ENCODE data around the gene MYL5. TPM values are rescaled to one million over a fixed set of nuclear protein-coding genes. Genes with fewer than 3 reads are reported as not detected.
A peak's percentile ranks its signal among the peaks of the same experiment; 100 is the strongest.

MYL5 gene
- total RNA-seq, 1 donor from 2014 or later, result 22.6 TPM

DNA sequence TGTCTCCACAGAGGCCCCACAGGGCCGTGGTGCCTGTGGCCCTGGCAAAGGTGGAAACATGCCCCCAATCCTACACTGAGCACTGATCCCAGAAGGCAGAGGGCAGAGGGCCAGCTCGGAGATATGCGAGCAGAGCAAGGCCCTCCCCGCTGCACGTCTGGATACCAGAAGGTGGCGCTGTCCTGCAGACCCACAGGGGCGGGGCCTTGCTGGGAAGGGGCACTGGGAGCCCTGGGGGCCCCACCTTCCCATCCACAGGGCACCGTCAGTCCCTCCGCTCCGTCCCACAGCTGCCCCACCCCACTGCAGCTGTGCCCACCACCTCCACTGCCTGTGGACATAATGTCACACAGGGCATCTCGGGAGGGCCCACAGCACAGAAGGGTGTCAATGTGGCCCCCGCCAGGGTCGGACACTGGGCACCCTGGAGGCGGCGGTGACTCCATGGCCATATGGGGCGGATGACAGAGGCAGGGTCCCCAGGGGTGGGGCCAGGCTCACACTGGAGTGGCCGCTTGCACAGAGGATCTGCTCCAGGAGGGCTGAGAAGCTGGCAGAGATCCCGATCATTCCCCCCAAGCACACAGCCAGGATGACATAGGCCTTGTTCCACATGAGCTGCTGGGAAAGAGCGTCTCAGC is 9.8 kb downstream of the MYL5 start:
- DNase-seq (ENCODE audit: low spot score, unreplicated experiment), result no peak
- H3K27me3 Mint-ChIP-seq, result no peaks in the 10 kb centered on the region
- no peak overlapping the region for H3K4me3 Mint-ChIP-seq (ENCODE audit: low read depth)
- H3K4me1 Mint-ChIP-seq (ENCODE audit: low read depth), result peaks cover 2% of the 10 kb centered on the region
- no peak overlapping the region for H3K27ac Mint-ChIP-seq
- peak; percentile 62 for TF ChIP-seq CTCF (IDR thresholded peaks at IDR 0.05; ENCODE audit: unreplicated experiment)
- H3K9me3 Mint-ChIP-seq (ENCODE audit: low read depth), result no peaks in the 10 kb centered on the region
- no peaks in the 10 kb centered on the region for H3K36me3 Mint-ChIP-seq (ENCODE audit: insufficient read depth)

GRCh38 chr4:684623-685327 is 10.4 kb downstream of the MYL5 start:
- no peak for TF ChIP-seq CTCF (IDR thresholded peaks at IDR 0.05; ENCODE audit: unreplicated experiment)
- DNase-seq (ENCODE audit: low spot score, unreplicated experiment), result no peak
- no peaks in the 10 kb centered on the region for H3K9me3 Mint-ChIP-seq (ENCODE audit: low read depth)
- H3K27ac Mint-ChIP-seq, result no peak overlapping the region
- H3K4me3 Mint-ChIP-seq (ENCODE audit: low read depth), result no peak overlapping the region
- peaks cover 2% of the 10 kb centered on the region for H3K4me1 Mint-ChIP-seq (ENCODE audit: low read depth)
- no peaks in the 10 kb centered on the region for H3K36me3 Mint-ChIP-seq (ENCODE audit: insufficient read depth)
- no peaks in the 10 kb centered on the region for H3K27me3 Mint-ChIP-seq

DNA sequence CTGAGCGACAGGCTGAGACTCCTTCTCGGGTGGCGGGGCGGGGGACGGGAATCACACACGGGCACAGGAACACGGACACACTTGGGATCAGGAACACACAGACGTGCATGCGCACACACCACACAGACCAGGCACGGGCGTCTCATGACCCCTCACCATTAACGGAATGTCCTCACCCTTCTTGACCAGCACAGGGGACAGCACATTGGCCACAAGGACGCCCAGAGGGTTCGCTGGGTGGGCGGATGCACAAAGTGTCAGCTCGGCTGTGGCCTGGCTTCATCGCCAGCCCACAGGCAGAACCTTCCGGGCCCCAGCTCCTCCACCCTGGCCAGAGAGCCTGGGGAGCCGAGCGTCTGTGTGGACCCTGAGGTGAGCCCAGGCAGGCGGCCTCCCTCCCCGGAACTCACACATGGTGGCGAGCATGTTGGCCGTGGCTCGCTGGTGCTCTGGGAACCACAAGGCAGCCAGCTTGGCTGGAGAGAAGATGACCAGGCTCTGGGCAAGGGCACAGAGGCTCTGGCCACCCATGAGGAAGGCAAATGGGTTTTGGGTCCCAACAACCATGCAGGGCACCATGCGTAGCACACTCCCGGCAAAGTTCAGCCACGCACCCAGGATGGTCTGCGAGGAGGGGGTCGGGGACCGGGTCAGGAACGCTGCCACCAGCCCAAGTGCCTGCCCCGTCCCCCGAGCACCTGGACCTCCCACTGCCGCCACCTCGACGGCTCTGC is 11.5 kb downstream of the MYL5 start:
- Mint-ChIP-seq H3K27ac (no peak overlapping the region), H3K27me3 (no peaks in the 10 kb centered on the region), H3K4me1 (ENCODE audit: low read depth) (peaks cover 2% of the 10 kb centered on the region), H3K4me3 (ENCODE audit: low read depth) (no peak overlapping the region), H3K36me3 (ENCODE audit: insufficient read depth) (no peaks in the 10 kb centered on the region), H3K9me3 (ENCODE audit: low read depth) (no peaks in the 10 kb centered on the region)
- no peak for TF ChIP-seq CTCF (IDR thresholded peaks at IDR 0.05; ENCODE audit: unreplicated experiment)
- no peak for DNase-seq (ENCODE audit: low spot score, unreplicated experiment)

- Mint-ChIP-seq H3K36me3 (ENCODE audit: insufficient read depth) (no peaks in the 10 kb centered on the region), H3K4me1 (ENCODE audit: low read depth) (peaks cover 2% of the 10 kb centered on the region), H3K9me3 (ENCODE audit: low read depth) (no peaks in the 10 kb centered on the region), H3K27me3 (no peaks in the 10 kb centered on the region), H3K27ac (no peak overlapping the region), H3K4me3 (ENCODE audit: low read depth) (no peak overlapping the region)
- no peak for TF ChIP-seq CTCF (IDR thresholded peaks at IDR 0.05; ENCODE audit: unreplicated experiment)
- no peak for DNase-seq (ENCODE audit: low spot score, unreplicated experiment)
These were observed 12.2 kb downstream of the MYL5 start for GRCh38 chr4:686413-687040.

All from progenitor cell of endocrine pancreas (in vitro differentiated cells).